COLO668 (cell line): Measurements from ENCODE around the gene NELL1.
A peak's percentile ranks its signal among the peaks of the same experiment; 100 is the strongest.

Experiments used
- DNase-seq: peaks from one replicate; lab custom pipeline; 2025; ENCODE audit not compliant: unreplicated experiment; lab: John Stamatoyannopoulos, UW

NELL1 gene

GRCh38 chr11:20937826-20938225 is 268.4 kb downstream of the NELL1 start:
- DNase-seq: no peak

- DNase-seq: no peak
Observed at GRCh38 chr11:20949585-20949984, 280.2 kb downstream of the NELL1 start.

GRCh38 chr11:20962581-20962980 is 293.2 kb downstream of the NELL1 start:
- DNase-seq: no peak

- no peak for DNase-seq
Observed at GRCh38 chr11:20963596-20963995, 294.2 kb downstream of the NELL1 start.

GRCh38 chr11:20964985-20965384 is 295.6 kb downstream of the NELL1 start:
- DNase-seq: no peak

- no peak for DNase-seq
Observed at GRCh38 chr11:20966489-20966888, 297.1 kb downstream of the NELL1 start.

- no peak for DNase-seq
Observed at GRCh38 chr11:20973940-20974559, 304.7 kb downstream of the NELL1 start.

GRCh38 chr11:20980736-20981135 is 311.4 kb downstream of the NELL1 start:
- no peak for DNase-seq

GRCh38 chr11:20990447-20990846 is 321.1 kb downstream of the NELL1 start:
- no peak for DNase-seq

- no peak for DNase-seq
Observed at GRCh38 chr11:20991471-20991870, 322.1 kb downstream of the NELL1 start.

GRCh38 chr11:21007297-21007696 is 337.9 kb downstream of the NELL1 start:
- DNase-seq: no peak

GRCh38 chr11:21018248-21018647 is 348.9 kb downstream of the NELL1 start:
- no peak for DNase-seq

GRCh38 chr11:21026685-21027084 is 357.3 kb downstream of the NELL1 start:
- DNase-seq: no peak

- DNase-seq: peak; percentile 15
Observed at GRCh38 chr11:21037850-21038249, 368.5 kb downstream of the NELL1 start.

- DNase-seq: no peak
Observed at GRCh38 chr11:21038801-21039200, 369.4 kb downstream of the NELL1 start.

GRCh38 chr11:21040630-21041029 is 371.2 kb downstream of the NELL1 start:
- DNase-seq: no peak

GRCh38 chr11:21048626-21049025 is 379.2 kb downstream of the NELL1 start:
- DNase-seq: no peak

- DNase-seq: no peak
Observed at GRCh38 chr11:21053466-21053865, 384.1 kb downstream of the NELL1 start.

GRCh38 chr11:21056644-21057043 is 387.3 kb downstream of the NELL1 start:
- no peak for DNase-seq

- DNase-seq: no peak
Observed at GRCh38 chr11:21059879-21060278, 390.5 kb downstream of the NELL1 start.

- no peak for DNase-seq
Observed at GRCh38 chr11:21066030-21066429, 396.6 kb downstream of the NELL1 start.

- no peak for DNase-seq
Observed at GRCh38 chr11:21068886-21069285, 399.5 kb downstream of the NELL1 start.

- DNase-seq: no peak
Observed at GRCh38 chr11:21069909-21070308, 400.5 kb downstream of the NELL1 start.
